ENCODE measurements around the gene ARL4C.

GRCh38 chr2:234502919-234503285, 6.0 kb upstream of the ARL4C start:
- TF ChIP-seq POLR2AphosphoS5 (IDR thresholded peaks at IDR 0.05): no peak
- no peak for TF ChIP-seq CTCF (IDR thresholded peaks at IDR 0.05 in 8 of 11, conservative IDR thresholded peaks at IDR 0.05 in 3 of 11)
- no peak for TF ChIP-seq POLR2A (IDR thresholded peaks at IDR 0.05)

Measured in spleen (tissue), 7 donors.